Heart left ventricle (tissue), 16 donors: Measurements from ENCODE around the gene SLC9A5. TPM values are rescaled to one million over a fixed set of nuclear protein-coding genes. Genes with fewer than 3 reads are reported as not detected.

Source experiments
- ATAC-seq, 4 donors: fragments of 200-7000 bp; cut with Tn5 transposase; one replicate each; pipeline ENCODE4 v1.9.1; 2020 to 2022; ENCODE audit warnings: moderate library complexity in 4 of 4, mild to moderate bottlenecking in 3 of 4, moderate number of reproducible peaks in 1 of 4
- DNase-seq, 5 donors: peaks; one replicate each; pipeline ENCODE4 v3.0.0-alpha.2; 2020
- H3K27ac ChIP-seq, 12 donors: fragments of 200-600 bp; sonication (generic) in 4 of 12; one replicate each; pipeline versions ENCODE4 v1.5.0 to v1.8.0; 2016 to 2022; ENCODE audit warnings: mild to moderate bottlenecking in 2 of 12
- H3K27me3 ChIP-seq, 9 donors: fragments of 200-600 bp; sonication (generic) in 2 of 9; one replicate each; pipeline versions ENCODE4 v1.5.1 to v1.8.0; 2016 to 2022; ENCODE audit warnings: mild to moderate bottlenecking in 3 of 9
- H3K36me3 ChIP-seq, 9 donors: fragments of 200-600 bp; sonication (generic) in 2 of 9; one replicate each; pipeline versions ENCODE4 v1.5.0 to v1.8.0; 2018 to 2022; ENCODE audit warnings: mild to moderate bottlenecking in 2 of 9
- H3K4me1 ChIP-seq, 12 donors: fragments of 200-600 bp; sonication (generic) in 4 of 12; one replicate each; pipeline versions ENCODE4 v1.5.0 to v1.8.0; 2016 to 2022; ENCODE audit warnings: mild to moderate bottlenecking in 3 of 12
- H3K4me3 ChIP-seq, 12 donors: fragments of 200-600 bp; sonication (generic) in 4 of 12; one replicate each; pipeline versions ENCODE4 v1.5.0 to v1.8.0; 2017 to 2022; ENCODE audit warnings: mild to moderate bottlenecking in 9 of 12, moderate library complexity in 4 of 12
- H3K9me3 ChIP-seq, 12 donors: fragments of 200-600 bp; sonication (generic) in 4 of 12; one replicate each; pipeline versions ENCODE4 v1.5.0 to v1.8.0; 2016 to 2022; ENCODE audit warnings: mild to moderate bottlenecking in 1 of 12
- POLR2A ChIP-seq, 2 donors: fragments of 450-650 bp; IDR thresholded peaks; one replicate each; pipeline ENCODE4 v1.6.1; 2017; ENCODE audit warnings: antibody characterized with exemption in 2 of 2, mild to moderate bottlenecking in 2 of 2, moderate library complexity in 2 of 2
- WGBS, 4 donors: extraction: QIAGEN DNeasy Blood & Tissue Kit in 2 of 4; methylation state at CpG; one replicate each; pipeline versions ENCODE4 v1.1.5 to v1.1.7; 2013 to 2018; 5-methylcytosine and 5-hydroxymethylcytosine counted together
- intact Hi-C, 10 donors: fragments of 100-400 bp; cut with DNase I; formaldehyde crosslinking; loops; one replicate each; pipeline versions ENCODE4 v1.11.1 to v1.14.2; 2022
- polyA plus RNA-seq, 2 donors: library from polyadenylated mRNA; stranded (reverse); fragments of 200-250 nt; gene quantifications; one replicate each; pipeline ENCODE4 v1.2.3, GENCODE V29; 2013
- total RNA-seq, 9 donors: library from RNA; depleted of rRNA in 2 of 9; stranded (reverse); fragments of >200 nt in 2 of 9; fragmentation: NEBNext Ultra II Directional in 3 of 9; extraction: Animal tissue kit (Norgen Biotek cat#: 25700) in 3 of 9; gene quantifications; one replicate each; pipeline versions ENCODE4 v1.1.0 to v1.2.4, GENCODE V29; 2016 to 2023
- TF ChIP-seq, protein P1 (sequence below), 12 donors: fragments of 200-600 bp; sonication (generic) in 4 of 12; IDR thresholded peaks; one replicate each; pipeline versions ENCODE4 v1.5.0 to v1.8.0; 2018 to 2022; ENCODE audit warnings: antibody characterized with exemption in 12 of 12, mild to moderate bottlenecking in 5 of 12
- donor health status: ischemic (EF 13 %, LVEDD 7.1; RV severe dilation, severe dysfunction).
- donor health status: healthy with polysubstance abuse.
- donor health status: DM: no; HTN: yes; CAD: no.
- donor health status: DM: no; HTN: no; CAD: no.
- donor health status: ischemic (EF 25% LVEDD 6.9; RV normal size, moderate dysfunction).
- donor health status: ischemic (EF 25% LVEDD 5.7; RV mildly dilated, moderate dysfunction).
- donor health status: healthy.
- donor health status: DM: yes; HTN: yes; CAD: no.
- donor health status: ischemic (EF 35%, LVEDD 5.7; RV mildly dilated, moderate dysfunction).
- donor health status: nonischemic (EF 11% LVEDD 7.7; RV severe dilation, severe dysfunction).
- donor health status: DM: yes; HTN: yes; CAD: no.
- donor health status: PGD.
- donor health status: ischemic (EF 29% LVEDD 5.4; RV normal size, mild dysfunction).
- donor health status: nonischemic (EF 23%, LVEDD 6.1; RV moderate dilation, normal function).

Gene SLC9A5
- total and polyA plus RNA-seq, 11 donors = 0.16 to 2.0 (median 1.2) TPM

GRCh38 chr16:67204076-67204475, 44.7 kb upstream of the SLC9A5 start:
- Histone ChIP-seq H3K36me3 (peaks cover 0 to 42% (median 22%) of the 10 kb centered on the region in 9 donors), H3K9me3 (no peaks in the 10 kb centered on the region), H3K27ac (no peak overlapping the region), H3K4me3 (no peak overlapping the region), H3K4me1 (peaks cover 0 to 4% (median 0%) of the 10 kb centered on the region in 12 donors), H3K27me3 (no peaks in the 10 kb centered on the region)
- WGBS, 4 donors = 76 to 82% (median 80%) methylated on average over 4 of the region's 4 CpGs
- TF ChIP-seq, protein P1, sequence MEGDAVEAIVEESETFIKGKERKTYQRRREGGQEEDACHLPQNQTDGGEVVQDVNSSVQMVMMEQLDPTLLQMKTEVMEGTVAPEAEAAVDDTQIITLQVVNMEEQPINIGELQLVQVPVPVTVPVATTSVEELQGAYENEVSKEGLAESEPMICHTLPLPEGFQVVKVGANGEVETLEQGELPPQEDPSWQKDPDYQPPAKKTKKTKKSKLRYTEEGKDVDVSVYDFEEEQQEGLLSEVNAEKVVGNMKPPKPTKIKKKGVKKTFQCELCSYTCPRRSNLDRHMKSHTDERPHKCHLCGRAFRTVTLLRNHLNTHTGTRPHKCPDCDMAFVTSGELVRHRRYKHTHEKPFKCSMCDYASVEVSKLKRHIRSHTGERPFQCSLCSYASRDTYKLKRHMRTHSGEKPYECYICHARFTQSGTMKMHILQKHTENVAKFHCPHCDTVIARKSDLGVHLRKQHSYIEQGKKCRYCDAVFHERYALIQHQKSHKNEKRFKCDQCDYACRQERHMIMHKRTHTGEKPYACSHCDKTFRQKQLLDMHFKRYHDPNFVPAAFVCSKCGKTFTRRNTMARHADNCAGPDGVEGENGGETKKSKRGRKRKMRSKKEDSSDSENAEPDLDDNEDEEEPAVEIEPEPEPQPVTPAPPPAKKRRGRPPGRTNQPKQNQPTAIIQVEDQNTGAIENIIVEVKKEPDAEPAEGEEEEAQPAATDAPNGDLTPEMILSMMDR (IDR thresholded peaks at IDR 0.05) = no peak
- no peak for TF ChIP-seq POLR2A (IDR thresholded peaks at IDR 0.05)
- ATAC-seq (no peak), DNase-seq (peak in 1 of 5 donors; percentile 45)
- intact Hi-C loops = no loop called here

DNA sequence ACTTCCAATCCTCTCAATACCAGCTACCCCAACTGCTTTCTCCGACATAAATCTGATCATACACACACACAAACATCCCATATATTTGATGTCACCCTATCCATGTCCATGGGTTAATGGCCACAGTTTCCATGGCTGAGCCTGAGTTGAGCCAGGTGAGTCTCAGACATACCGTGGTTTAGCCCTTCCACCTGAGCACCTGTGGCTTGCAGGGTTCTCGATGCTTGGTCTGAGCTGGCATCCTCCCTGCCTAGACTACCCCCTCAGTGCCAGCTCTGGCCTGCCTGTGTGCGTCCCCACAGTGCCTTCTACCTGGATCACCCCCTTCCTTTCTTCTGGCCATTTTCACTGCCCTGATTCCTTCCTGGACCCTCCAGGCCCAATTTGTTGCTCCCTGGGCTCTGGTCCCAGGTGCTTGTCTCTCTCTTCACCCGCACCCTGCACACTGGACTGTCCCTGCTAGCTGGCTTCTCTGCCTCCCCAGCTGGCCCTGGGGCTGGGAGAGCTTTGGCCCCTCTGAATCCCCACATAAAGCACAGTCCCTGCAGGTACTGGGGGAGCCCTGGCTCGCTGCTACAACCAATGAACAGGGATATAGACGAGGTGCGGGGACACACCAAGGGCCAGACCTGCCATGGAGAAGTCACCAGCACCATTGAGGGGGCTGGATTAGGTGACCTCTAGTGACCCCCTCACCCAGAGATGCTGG, 42.5 kb upstream of the SLC9A5 start:
- no peaks in the 10 kb centered on the region for H3K27me3 ChIP-seq
- ATAC-seq = no peak
- no peak overlapping the region for H3K4me3 ChIP-seq
- TF ChIP-seq POLR2A (IDR thresholded peaks at IDR 0.05) = no peak
- TF ChIP-seq, protein P1 (IDR thresholded peaks at IDR 0.05) = no peak
- no peaks in the 10 kb centered on the region for H3K9me3 ChIP-seq
- 92 to 97% (median 95%) methylated on average over 8 of the region's 8 CpGs for WGBS, 4 donors
- DNase-seq = no peak
- peaks cover 0 to 33% (median 21%) of the 10 kb centered on the region in 9 donors for H3K36me3 ChIP-seq
- no peak overlapping the region for H3K27ac ChIP-seq
- H3K4me1 ChIP-seq = no peaks in the 10 kb centered on the region
- intact Hi-C loops = no loop called here

- no peaks in the 10 kb centered on the region for H3K9me3 ChIP-seq
- no peak overlapping the region for H3K4me3 ChIP-seq
- H3K36me3 ChIP-seq = peaks cover 0 to 28% (median 16%) of the 10 kb centered on the region in 9 donors
- H3K4me1 ChIP-seq = no peaks in the 10 kb centered on the region
- DNase-seq = peak in 1 of 5 donors; percentile 27
- intact Hi-C loops = no loop called here
- ATAC-seq = no peak
- H3K27me3 ChIP-seq = no peaks in the 10 kb centered on the region
- TF ChIP-seq, protein P1 (IDR thresholded peaks at IDR 0.05) = no peak
- no peak for TF ChIP-seq POLR2A (IDR thresholded peaks at IDR 0.05)
- WGBS, 4 donors = 89 to 98% (median 96%) methylated on average over 3 of the region's 3 CpGs
- H3K27ac ChIP-seq = no peak overlapping the region
Observed at GRCh38 chr16:67206838-67207248, 41.9 kb upstream of the SLC9A5 start.

GRCh38 chr16:67207249-67208091, 41.3 kb upstream of the SLC9A5 start:
- DNase-seq (peak in 1 of 5 donors; percentile 61), ATAC-seq (no peak)
- 77 to 83% (median 81%) methylated on average over 14 to 21 of the region's 21 CpGs for WGBS, 4 donors
- no peaks in the 10 kb centered on the region for H3K27me3 ChIP-seq
- no peaks in the 10 kb centered on the region for H3K4me1 ChIP-seq
- H3K4me3 ChIP-seq = no peak overlapping the region
- H3K9me3 ChIP-seq = no peaks in the 10 kb centered on the region
- no peak for TF ChIP-seq POLR2A (IDR thresholded peaks at IDR 0.05)
- TF ChIP-seq, protein P1 (IDR thresholded peaks at IDR 0.05) = no peak
- H3K36me3 ChIP-seq = peaks cover 0 to 22% (median 9%) of the 10 kb centered on the region in 9 donors
- intact Hi-C loops = no loop called here
- no peak overlapping the region for H3K27ac ChIP-seq
